H9 (cell line): Measurements from ENCODE around the gene B3GLCT. TPM values are rescaled to one million over a fixed set of nuclear protein-coding genes. Genes with fewer than 3 reads are reported as not detected.

Source experiments
- DNase-seq: peaks from one replicate; pipeline ENCODE4 v3.0.0-alpha.2; 2017
- H2AFZ ChIP-seq: one replicate; pipeline ENCODE4 v1.6.1; 2013; ENCODE audit warnings: mild to moderate bottlenecking, low read length, control low read depth, moderate library complexity
- H2AK5ac ChIP-seq: 2 replicates; pipeline ENCODE4 v1.6.1; 2013; ENCODE audit warnings: low read length, control low read depth, mixed read lengths; ENCODE audit not compliant: insufficient read length
- H2BK120ac ChIP-seq: one replicate; pipeline ENCODE4 v1.6.1; 2013; ENCODE audit warnings: low read depth, mild to moderate bottlenecking, low read length, control low read depth, inconsistent platforms; ENCODE audit not compliant: poor library complexity, severe bottlenecking
- H2BK12ac ChIP-seq: 2 replicates; pipeline ENCODE4 v1.6.1; 2013; ENCODE audit warnings: low read length, control low read depth, mixed read lengths, low read depth; ENCODE audit not compliant: insufficient read length
- H2BK15ac ChIP-seq: 2 replicates; pipeline ENCODE4 v1.6.1; 2013; ENCODE audit warnings: low read depth, low read length, control low read depth
- H2BK20ac ChIP-seq: one replicate; pipeline ENCODE4 v1.6.1; 2013; ENCODE audit warnings: low read depth, mild to moderate bottlenecking, low read length, control low read depth, inconsistent platforms; ENCODE audit not compliant: poor library complexity, severe bottlenecking
- H2BK5ac ChIP-seq: 2 replicates; pipeline ENCODE4 v1.6.1; 2013; ENCODE audit warnings: low read length, control low read depth, mixed read lengths; ENCODE audit not compliant: insufficient read length
- H3K14ac ChIP-seq: 2 replicates; pipeline ENCODE4 v1.6.1; 2013; ENCODE audit warnings: low read length, control low read depth; ENCODE audit not compliant: insufficient read depth
- H3K18ac ChIP-seq: 2 replicates; pipeline ENCODE4 v1.6.1; 2013; ENCODE audit warnings: low read depth, mild to moderate bottlenecking, mixed read lengths, low read length, control low read depth; ENCODE audit not compliant: insufficient read length
- H3K23ac ChIP-seq: 2 replicates; pipeline ENCODE4 v1.6.1; 2013; ENCODE audit warnings: low read length, control low read depth, mixed read lengths, low read depth; ENCODE audit not compliant: insufficient read length
- H3K23me2 ChIP-seq: 2 replicates; pipeline ENCODE4 v1.6.1; 2013; ENCODE audit warnings: low read depth, mild to moderate bottlenecking, mixed read lengths, low read length, control low read depth; ENCODE audit not compliant: insufficient read length, poor library complexity, severe bottlenecking
- H3K27ac ChIP-seq: 2 replicates; pipeline ENCODE4 v1.5.1; 2013; ENCODE audit warnings: low read length, control low read depth, mixed read lengths, low read depth; ENCODE audit not compliant: insufficient read length
- H3K27me3 ChIP-seq: 2 replicates; pipeline ENCODE4 v1.6.1; 2013; ENCODE audit warnings: low read length, control low read depth, inconsistent platforms; ENCODE audit not compliant: insufficient read depth
- H3K4ac ChIP-seq: 2 replicates; pipeline ENCODE4 v1.6.1; 2013; ENCODE audit warnings: low read depth, mild to moderate bottlenecking, control low read depth, inconsistent platforms, low read length, moderate library complexity
- H3K4me1 ChIP-seq: 2 replicates; pipeline ENCODE4 v1.6.1; 2013; ENCODE audit warnings: low read length, control low read depth, inconsistent platforms; ENCODE audit not compliant: insufficient read depth
- H3K4me2 ChIP-seq: 2 replicates; pipeline ENCODE4 v1.6.1; 2013; ENCODE audit warnings: low read length, control low read depth, mixed read lengths; ENCODE audit not compliant: insufficient read length, insufficient read depth
- H3K56ac ChIP-seq: 2 replicates; pipeline ENCODE4 v1.6.1; 2013; ENCODE audit warnings: low read depth, mild to moderate bottlenecking, mixed read lengths, low read length, control low read depth; ENCODE audit not compliant: insufficient read length
- H3K79me1 ChIP-seq: 2 replicates; pipeline ENCODE4 v1.6.1; 2013; ENCODE audit warnings: low read depth, mild to moderate bottlenecking, moderate library complexity, low read length, control low read depth, inconsistent platforms; ENCODE audit not compliant: insufficient read depth, poor library complexity, severe bottlenecking
- H3K79me2 ChIP-seq: 2 replicates; pipeline ENCODE4 v1.6.1; 2013; ENCODE audit warnings: low read length, control low read depth, inconsistent platforms; ENCODE audit not compliant: insufficient read depth
- H3K9ac ChIP-seq: 2 replicates; pipeline ENCODE4 v1.6.1; 2013; ENCODE audit warnings: low read length, control low read depth, mixed read lengths; ENCODE audit not compliant: insufficient read length; ENCODE audit errors: extremely low read depth
- H3K9me3 ChIP-seq: one replicate; pipeline ENCODE4 v1.6.1; 2013; ENCODE audit warnings: low read depth, low read length, inconsistent platforms; ENCODE audit not compliant: control insufficient read depth
- H3T11ph ChIP-seq: one replicate; pipeline ENCODE4 v1.6.1; 2013; ENCODE audit warnings: mild to moderate bottlenecking, low read length, control low read depth, inconsistent platforms
- H4K20me1 ChIP-seq: one replicate; pipeline ENCODE4 v1.6.1; 2013; ENCODE audit not compliant: control insufficient read depth, insufficient read length, insufficient read depth
- H4K5ac ChIP-seq: 2 replicates; pipeline ENCODE4 v1.6.1; 2013; ENCODE audit warnings: low read depth, mild to moderate bottlenecking, mixed read lengths, low read length, control low read depth; ENCODE audit not compliant: insufficient read length
- H4K8ac ChIP-seq: replicated peaks from 2 replicates; pipeline ENCODE4 v1.6.1; 2013; ENCODE audit warnings: low read length, control low read depth, mixed read lengths, low read depth; ENCODE audit not compliant: insufficient read length
- H4K91ac ChIP-seq: 2 replicates; pipeline ENCODE4 v1.6.1; 2013; ENCODE audit warnings: low read depth, mild to moderate bottlenecking, moderate library complexity, mixed read lengths, low read length, control low read depth; ENCODE audit not compliant: insufficient read length
- H3K27ac Mint-ChIP-seq, 3 experiments: 2 replicates in 2 of 3; 3 replicates in 1 of 3; pipeline ENCODE4 v1.8.0; 2020 to 2021; ENCODE audit warnings: mixed read lengths in 3 of 3, mild to moderate bottlenecking in 1 of 3, moderate library complexity in 1 of 3
- H3K27me3 Mint-ChIP-seq: 2 replicates; pipeline ENCODE4 v1.8.0; 2021; ENCODE audit warnings: low read depth, mild to moderate bottlenecking, moderate library complexity, mixed read lengths
- H3K36me3 Mint-ChIP-seq, 3 experiments: 2 replicates in 2 of 3; 3 replicates in 1 of 3; pipeline ENCODE4 v1.8.0; 2020 to 2021; ENCODE audit warnings: low read depth in 3 of 3, mixed read lengths in 3 of 3; ENCODE audit not compliant: insufficient read depth in 1 of 3
- H3K4me1 Mint-ChIP-seq, 2 experiments: 2 replicates each; pipeline ENCODE4 v1.8.0; 2020; ENCODE audit warnings: mixed read lengths in 2 of 2
- H3K4me3 Mint-ChIP-seq, 2 experiments: 2 replicates in 1 of 2; 3 replicates in 1 of 2; pipeline ENCODE4 v1.8.0; 2020 to 2021; ENCODE audit warnings: mild to moderate bottlenecking in 2 of 2, mixed read lengths in 2 of 2, moderate library complexity in 1 of 2
- H3K9me3 Mint-ChIP-seq, 2 experiments: 2 replicates in 1 of 2; 3 replicates in 1 of 2; pipeline ENCODE4 v1.8.0; 2020; ENCODE audit warnings: mild to moderate bottlenecking in 2 of 2, mixed read lengths in 2 of 2, moderate library complexity in 1 of 2
- WGBS: extraction: QIAGEN DNeasy Blood & Tissue Kit; methylation state at CpG from one replicate; pipeline ENCODE4 v1.1.7; 2013; ENCODE audit warnings: missing lambda C conversion rate, low lambda C conversion rate, mixed read lengths; ENCODE audit not compliant: insufficient read length; ENCODE audit errors: extremely low coverage; 5-methylcytosine and 5-hydroxymethylcytosine counted together
- total RNA-seq: library from RNA; stranded (reverse); gene quantifications from 2 replicates; pipeline ENCODE4 v1.2.1, GENCODE V29; 2021
- TF ChIP-seq, protein P1 (sequence below): fragments of 200-600 bp; sonication (generic); conservative IDR thresholded peaks from 3 replicates; pipeline ENCODE4 v1.8.0; 2021; ENCODE audit warnings: antibody characterized with exemption, mild to moderate bottlenecking

B3GLCT gene
- total RNA-seq, 1 experiment from 2014 or later = 5.4 TPM

DNA sequence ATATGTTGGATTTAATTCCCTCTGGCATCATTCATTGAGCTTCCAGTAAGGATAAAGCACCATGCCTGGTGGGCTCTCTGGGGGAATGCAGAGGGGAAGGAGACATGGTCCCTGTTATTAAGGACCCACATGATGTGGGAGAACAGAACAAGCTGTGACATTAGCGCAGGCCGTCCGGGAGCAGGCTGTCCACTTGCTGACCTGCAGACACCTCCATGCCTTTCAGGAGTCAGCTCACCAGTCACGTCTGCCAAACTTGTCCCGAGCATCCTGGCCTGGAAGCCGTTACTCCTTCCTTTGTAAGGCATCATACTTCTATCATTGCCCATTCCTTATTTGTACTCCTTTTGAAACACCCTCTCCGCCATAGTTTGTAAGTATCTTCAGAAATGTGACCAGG lies 23.4 kb downstream of the B3GLCT start:
- TF ChIP-seq, protein P1, sequence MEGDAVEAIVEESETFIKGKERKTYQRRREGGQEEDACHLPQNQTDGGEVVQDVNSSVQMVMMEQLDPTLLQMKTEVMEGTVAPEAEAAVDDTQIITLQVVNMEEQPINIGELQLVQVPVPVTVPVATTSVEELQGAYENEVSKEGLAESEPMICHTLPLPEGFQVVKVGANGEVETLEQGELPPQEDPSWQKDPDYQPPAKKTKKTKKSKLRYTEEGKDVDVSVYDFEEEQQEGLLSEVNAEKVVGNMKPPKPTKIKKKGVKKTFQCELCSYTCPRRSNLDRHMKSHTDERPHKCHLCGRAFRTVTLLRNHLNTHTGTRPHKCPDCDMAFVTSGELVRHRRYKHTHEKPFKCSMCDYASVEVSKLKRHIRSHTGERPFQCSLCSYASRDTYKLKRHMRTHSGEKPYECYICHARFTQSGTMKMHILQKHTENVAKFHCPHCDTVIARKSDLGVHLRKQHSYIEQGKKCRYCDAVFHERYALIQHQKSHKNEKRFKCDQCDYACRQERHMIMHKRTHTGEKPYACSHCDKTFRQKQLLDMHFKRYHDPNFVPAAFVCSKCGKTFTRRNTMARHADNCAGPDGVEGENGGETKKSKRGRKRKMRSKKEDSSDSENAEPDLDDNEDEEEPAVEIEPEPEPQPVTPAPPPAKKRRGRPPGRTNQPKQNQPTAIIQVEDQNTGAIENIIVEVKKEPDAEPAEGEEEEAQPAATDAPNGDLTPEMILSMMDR = no peak
- H3K23ac ChIP-seq = no peak overlapping the region
- H3K14ac ChIP-seq = no peak overlapping the region
- no peak for DNase-seq
- H2AFZ ChIP-seq = no peak overlapping the region
- H2AK5ac ChIP-seq = no peak overlapping the region
- no peak overlapping the region for H2BK15ac ChIP-seq
- no peak overlapping the region for H3K27ac ChIP-seq
- H3K18ac ChIP-seq = no peak overlapping the region
- peaks cover 23 to 24% of the 10 kb centered on the region in 2 experiments for H3K4me1 Mint-ChIP-seq
- no peak overlapping the region for H2BK5ac ChIP-seq
- H4K8ac ChIP-seq = no peak overlapping the region
- no peaks in the 10 kb centered on the region; the same call in 1 of the 2 replicates for H3K27me3 Mint-ChIP-seq
- no peak overlapping the region for H3K4me3 Mint-ChIP-seq
- H4K5ac ChIP-seq = no peak overlapping the region
- H3K36me3 Mint-ChIP-seq = peaks cover 0 to 3% (median 0%) of the 10 kb centered on the region in 3 experiments; a peak in 1 of 7 replicates
- no peak overlapping the region for H3K4me2 ChIP-seq
- H2BK12ac ChIP-seq = no peak overlapping the region
- H4K91ac ChIP-seq = no peak overlapping the region
- H3K27ac Mint-ChIP-seq = no peak overlapping the region; a peak in 1 of 7 replicates
- no peak overlapping the region for H2BK120ac ChIP-seq
- H3K9me3 Mint-ChIP-seq = no peaks in the 10 kb centered on the region
- H3K23me2 ChIP-seq = no peaks in the 10 kb centered on the region
- WGBS = no CpG with 5 or more reads among the region's 7 CpGs
- no peaks in the 10 kb centered on the region for H3K79me1 ChIP-seq
- H3K4ac ChIP-seq = no peak overlapping the region
- no peaks in the 10 kb centered on the region for H3K79me2 ChIP-seq
- H3K9ac ChIP-seq = no peak overlapping the region
- peaks cover 3% of the 10 kb centered on the region for H4K20me1 ChIP-seq
- no peaks in the 10 kb centered on the region for H3K27me3 ChIP-seq
- no peak overlapping the region for H2BK20ac ChIP-seq
- H3K56ac ChIP-seq = no peak overlapping the region
- H3K9me3 ChIP-seq = no peaks in the 10 kb centered on the region
- no peak overlapping the region for H3T11ph ChIP-seq
- H3K4me1 ChIP-seq = no peaks in the 10 kb centered on the region; the same call in 1 of the 2 replicates
